MM.1S (cell line): ENCODE data around the gene ZC2HC1C.

ENCODE experiments used
- CTCF ChIP-seq: fragments of 300-600 bp; sonication (generic); IDR thresholded peaks from 2 replicates; pipeline ENCODE4 v1.5.1; 2016; ENCODE audit warnings: antibody characterized with exemption, low read length, mixed read lengths
- EZH2 ChIP-seq: fragments of 300-600 bp; sonication (generic); optimal IDR thresholded peaks from 2 replicates; pipeline ENCODE3; 2017; ENCODE audit warnings: low read depth, mild to moderate bottlenecking, antibody characterized with exemption, low read length, mixed read lengths

DNA sequence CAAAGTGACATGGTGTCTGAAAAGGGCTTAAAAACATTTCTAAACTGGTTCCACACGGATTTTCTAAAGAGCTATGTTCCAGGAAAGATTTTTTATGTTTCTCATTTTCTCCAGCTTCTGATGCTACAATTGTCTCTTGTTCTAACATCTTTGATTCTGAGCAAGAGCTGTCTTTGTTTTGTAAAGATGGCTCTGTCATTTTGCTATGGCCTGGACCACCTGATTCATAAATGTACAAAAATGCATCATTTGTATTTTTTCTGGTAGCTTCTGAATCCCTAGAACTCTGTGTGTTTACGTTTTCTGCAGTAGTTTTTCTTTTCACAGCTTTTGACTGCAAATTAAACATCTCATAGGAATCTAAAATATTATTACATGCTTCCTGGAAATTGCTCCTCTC lies 21.3 kb upstream of the ZC2HC1C start:
- TF ChIP-seq CTCF (no peak), EZH2 (no peak)
